HEK293 (cell line): Measurements from ENCODE around the gene DOLK.

ENCODE experiments used
- CTCF ChIA-PET: fragments of 350-600 bp; formaldehyde crosslinking; extraction: SDS; loops from one replicate; lab custom pipeline; 2021; ENCODE audit warnings: antibody characterized with exemption; lab: Yijun Ruan, JAX
- POLR2A ChIA-PET: fragments of 300-600 bp; formaldehyde crosslinking; extraction: SDS; loops from one replicate; lab custom pipeline; 2020; ENCODE audit warnings: antibody characterized with exemption, inconsistent platforms; lab: Yijun Ruan, JAX
- H3K27ac ChIP-seq: fragments of 200-500 bp; sonication (Bioruptor generic); 2 replicates; pipeline ENCODE4 v1.5.1; 2014; ENCODE audit warnings: low read depth, low read length, control low read depth, inconsistent platforms; ENCODE audit errors: extremely low read depth
- H3K36me3 ChIP-seq, 2 experiments: fragments of 200-500 bp in 1 of 2; sonication (Bioruptor generic) in 1 of 2; 1 replicate in 1 of 2; 2 replicates in 1 of 2; pipeline ENCODE4 v1.5.1; 2014 to 2017; ENCODE audit warnings: inconsistent platforms in 2 of 2, low read length in 2 of 2; ENCODE audit not compliant: control insufficient read depth in 2 of 2, insufficient read depth in 1 of 2
- H3K4me1 ChIP-seq: fragments of 200-500 bp; sonication (Bioruptor generic); 2 replicates; pipeline ENCODE4 v1.5.1; 2014; ENCODE audit warnings: mild to moderate bottlenecking, low read length, inconsistent platforms; ENCODE audit not compliant: control insufficient read depth, insufficient read depth
- H3K4me3 ChIP-seq: 2 replicates; pipeline ENCODE4 v1.5.1; 2011; ENCODE audit warnings: low read depth, mild to moderate bottlenecking, control low read depth, low read length, moderate library complexity
- H3K9me3 ChIP-seq: fragments of 200-500 bp; sonication (Bioruptor generic); 2 replicates; pipeline ENCODE4 v1.5.1; 2014; ENCODE audit warnings: low read depth, low read length, inconsistent platforms; ENCODE audit not compliant: control insufficient read depth, insufficient read depth
- BCL11B ChIP-seq: fragments of 450-650 bp; formaldehyde crosslinking; IDR thresholded peaks from 2 replicates; pipeline ENCODE4 v1.5.1; 2016; ENCODE audit warnings: low read depth, missing biosample characterization, missing genetic modification characterization
- ELK4 ChIP-seq: IDR thresholded peaks from 2 replicates; pipeline ENCODE4 v1.6.1; 2011; ENCODE audit warnings: mild to moderate bottlenecking, low read depth, low read length, borderline replicate concordance
- HOXD13 ChIP-seq: sonication (generic); formaldehyde crosslinking; IDR thresholded peaks from 2 replicates; pipeline ENCODE4 v1.8.0; 2022; ENCODE audit warnings: missing genetic modification reagents, borderline replicate concordance
- KLF1 ChIP-seq: fragments of 450-650 bp; formaldehyde crosslinking; IDR thresholded peaks from 2 replicates; pipeline ENCODE4 v1.5.1; 2016; ENCODE audit warnings: missing biosample characterization, missing genetic modification characterization
- ZBTB6 ChIP-seq: fragments of 450-650 bp; formaldehyde crosslinking; IDR thresholded peaks from 2 replicates; pipeline ENCODE4 v1.5.1; 2017; ENCODE audit warnings: missing biosample characterization, missing genetic modification characterization
- ZIC2 ChIP-seq: fragments of 450-650 bp; formaldehyde crosslinking; IDR thresholded peaks from 2 replicates; pipeline ENCODE4 v1.5.1; 2016; ENCODE audit warnings: missing biosample characterization, missing genetic modification characterization
- ZNF341 ChIP-seq: fragments of 450-650 bp; formaldehyde crosslinking; IDR thresholded peaks from 2 replicates; pipeline ENCODE4; 2016; ENCODE audit warnings: low read depth, missing biosample characterization, missing genetic modification characterization
- ZNF350 ChIP-seq: fragments of 450-650 bp; formaldehyde crosslinking; IDR thresholded peaks from 2 replicates; pipeline ENCODE4 v1.5.0; 2017; ENCODE audit warnings: missing biosample characterization, mild to moderate bottlenecking, missing genetic modification characterization
- ZNF37A ChIP-seq: fragments of 450-650 bp; IDR thresholded peaks from 2 replicates; pipeline ENCODE4 v1.5.1; 2018; ENCODE audit warnings: missing biosample characterization, missing genetic modification characterization
- ZNF391 ChIP-seq: fragments of 450-650 bp; formaldehyde crosslinking; IDR thresholded peaks from 2 replicates; pipeline ENCODE4 v1.5.1; 2016; ENCODE audit warnings: low read depth, missing biosample characterization, missing genetic modification characterization, borderline replicate concordance
- ZNF488 ChIP-seq: fragments of 450-650 bp; formaldehyde crosslinking; IDR thresholded peaks from 2 replicates; pipeline ENCODE4 v1.5.1; 2016; ENCODE audit warnings: missing biosample characterization, missing genetic modification characterization
- ZNF544 ChIP-seq: fragments of 450-650 bp; formaldehyde crosslinking; IDR thresholded peaks from 2 replicates; pipeline ENCODE4 v1.5.0; 2017; ENCODE audit warnings: missing biosample characterization, missing genetic modification characterization
- ZNF571 ChIP-seq: fragments of 450-650 bp; formaldehyde crosslinking; IDR thresholded peaks from 2 replicates; pipeline ENCODE4 v1.5.0; 2017; ENCODE audit warnings: missing biosample characterization, missing genetic modification characterization
- ZNF843 ChIP-seq: fragments of 450-650 bp; formaldehyde crosslinking; IDR thresholded peaks from 2 replicates; pipeline ENCODE4 v1.5.1; 2016; ENCODE audit warnings: missing biosample characterization, missing genetic modification characterization
- TF ChIP-seq, protein P1 (sequence below): fragments of 450-650 bp; formaldehyde crosslinking; IDR thresholded peaks from 2 replicates; pipeline ENCODE4 v1.5.1; 2016; ENCODE audit warnings: missing biosample characterization, missing genetic modification characterization

The DOLK gene

GRCh38 chr9:128910906-128911305, 36.5 kb downstream of the DOLK start:
- no peaks in the 10 kb centered on the region for H3K4me1 ChIP-seq
- peak; percentile 25; the same call in 1 of the 2 replicates for TF ChIP-seq ZIC2
- TF ChIP-seq ZNF341 (tag by site-specific recombination): peak; percentile 86
- TF ChIP-seq ZNF544: no peak
- TF ChIP-seq, all 188 proteins: peak for 2
- no peaks in the 10 kb centered on the region for H3K9me3 ChIP-seq
- no peak overlapping the region for H3K27ac ChIP-seq
- POLR2A ChIA-PET: no interaction called here
- no peak overlapping the region for H3K4me3 ChIP-seq
- peaks cover 0 to 58% of the 10 kb centered on the region in 2 experiments; a peak in 1 of 3 replicates for H3K36me3 ChIP-seq
- CTCF ChIA-PET: no interaction called here

DNA sequence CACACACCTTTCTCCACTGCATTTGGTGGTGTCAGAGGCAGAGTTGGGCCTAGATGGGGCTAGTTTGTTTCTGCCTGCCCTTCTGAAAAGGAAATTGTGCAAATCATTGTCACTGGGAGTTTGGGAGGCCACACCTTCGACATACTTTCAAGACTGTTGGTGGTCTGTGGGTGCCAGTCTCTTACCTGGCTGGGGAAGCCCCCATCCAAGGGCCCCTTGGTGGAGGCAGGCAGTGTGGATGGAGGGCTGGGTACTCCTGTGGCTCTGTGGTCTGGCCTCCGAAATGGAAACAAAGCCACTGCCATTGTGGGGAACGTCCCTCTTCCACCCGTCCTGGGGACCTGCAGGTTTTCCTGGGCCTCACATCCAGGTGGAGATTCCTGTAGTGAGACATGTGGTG, 37.5 kb downstream of the DOLK start:
- Histone ChIP-seq H3K36me3 (peaks cover 0 to 53% of the 10 kb centered on the region in 2 experiments; a peak in 1 of 3 replicates), H3K9me3 (no peaks in the 10 kb centered on the region), H3K27ac (no peak overlapping the region), H3K4me3 (no peak overlapping the region), H3K4me1 (no peaks in the 10 kb centered on the region)
- ChIA-PET POLR2A (no interaction called here), CTCF (interaction anchor here (0.6 kb wide), 1 partner anchor 411 kb away, joined by 4 read pairs; no protein-coding TSS in a partner anchor)
- TF ChIP-seq ZBTB6 (no peak), ZNF571 (tag by site-specific recombination) (no peak), ZNF350 (no peak), HOXD13 (CRISPR knock-in tag) (no peak), ZNF488 (tag by site-specific recombination) (no peak), KLF1 (tag by site-specific recombination) (no peak)
- TF ChIP-seq, protein P1, sequence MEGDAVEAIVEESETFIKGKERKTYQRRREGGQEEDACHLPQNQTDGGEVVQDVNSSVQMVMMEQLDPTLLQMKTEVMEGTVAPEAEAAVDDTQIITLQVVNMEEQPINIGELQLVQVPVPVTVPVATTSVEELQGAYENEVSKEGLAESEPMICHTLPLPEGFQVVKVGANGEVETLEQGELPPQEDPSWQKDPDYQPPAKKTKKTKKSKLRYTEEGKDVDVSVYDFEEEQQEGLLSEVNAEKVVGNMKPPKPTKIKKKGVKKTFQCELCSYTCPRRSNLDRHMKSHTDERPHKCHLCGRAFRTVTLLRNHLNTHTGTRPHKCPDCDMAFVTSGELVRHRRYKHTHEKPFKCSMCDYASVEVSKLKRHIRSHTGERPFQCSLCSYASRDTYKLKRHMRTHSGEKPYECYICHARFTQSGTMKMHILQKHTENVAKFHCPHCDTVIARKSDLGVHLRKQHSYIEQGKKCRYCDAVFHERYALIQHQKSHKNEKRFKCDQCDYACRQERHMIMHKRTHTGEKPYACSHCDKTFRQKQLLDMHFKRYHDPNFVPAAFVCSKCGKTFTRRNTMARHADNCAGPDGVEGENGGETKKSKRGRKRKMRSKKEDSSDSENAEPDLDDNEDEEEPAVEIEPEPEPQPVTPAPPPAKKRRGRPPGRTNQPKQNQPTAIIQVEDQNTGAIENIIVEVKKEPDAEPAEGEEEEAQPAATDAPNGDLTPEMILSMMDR (tag by site-specific recombination): no peak

DNA sequence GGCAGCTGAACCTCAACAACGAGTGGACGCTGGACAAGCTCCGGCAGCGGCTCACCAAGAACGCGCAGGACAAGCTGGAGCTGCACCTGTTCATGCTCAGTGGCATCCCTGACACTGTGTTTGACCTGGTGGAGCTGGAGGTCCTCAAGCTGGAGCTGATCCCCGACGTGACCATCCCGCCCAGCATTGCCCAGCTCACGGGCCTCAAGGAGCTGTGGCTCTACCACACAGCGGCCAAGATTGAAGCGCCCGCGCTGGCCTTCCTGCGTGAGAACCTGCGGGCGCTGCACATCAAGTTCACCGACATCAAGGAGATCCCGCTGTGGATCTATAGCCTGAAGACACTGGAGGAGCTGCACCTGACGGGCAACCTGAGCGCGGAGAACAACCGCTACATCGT, 39.0 kb downstream of the DOLK start:
- CTCF ChIA-PET: interaction anchor here (0.7 kb wide), 1 partner anchor 655 kb away, joined by 6 read pairs; no protein-coding TSS in a partner anchor

More for the DNA sequence above, 39.0 kb downstream of the DOLK start:
- TF ChIP-seq ZNF843 (tag by site-specific recombination): no peak
- TF ChIP-seq ZNF37A (tag by site-specific recombination): no peak
- no peak for TF ChIP-seq ELK4
- no peak for TF ChIP-seq BCL11B
- no peak for TF ChIP-seq ZNF391
- TF ChIP-seq KLF1 (tag by site-specific recombination): no peak
- H3K4me1 ChIP-seq: no peaks in the 10 kb centered on the region
- no peak overlapping the region for H3K27ac ChIP-seq
- POLR2A ChIA-PET: interaction anchor here (1.0 kb wide), 1 partner anchor 26 kb away, joined by 3 read pairs; no protein-coding TSS in a partner anchor
- peaks cover 0 to 46% of the 10 kb centered on the region in 2 experiments; a peak in 1 of 3 replicates for H3K36me3 ChIP-seq
- H3K4me3 ChIP-seq: no peak overlapping the region
- H3K9me3 ChIP-seq: no peaks in the 10 kb centered on the region
